Measurements from ENCODE around the gene VAV2. TPM values are rescaled to one million over a fixed set of nuclear protein-coding genes. Genes with fewer than 3 reads are reported as not detected.

VAV2 gene
- total RNA-seq, 1 donor from 2014 or later: 6.0 TPM

DNA sequence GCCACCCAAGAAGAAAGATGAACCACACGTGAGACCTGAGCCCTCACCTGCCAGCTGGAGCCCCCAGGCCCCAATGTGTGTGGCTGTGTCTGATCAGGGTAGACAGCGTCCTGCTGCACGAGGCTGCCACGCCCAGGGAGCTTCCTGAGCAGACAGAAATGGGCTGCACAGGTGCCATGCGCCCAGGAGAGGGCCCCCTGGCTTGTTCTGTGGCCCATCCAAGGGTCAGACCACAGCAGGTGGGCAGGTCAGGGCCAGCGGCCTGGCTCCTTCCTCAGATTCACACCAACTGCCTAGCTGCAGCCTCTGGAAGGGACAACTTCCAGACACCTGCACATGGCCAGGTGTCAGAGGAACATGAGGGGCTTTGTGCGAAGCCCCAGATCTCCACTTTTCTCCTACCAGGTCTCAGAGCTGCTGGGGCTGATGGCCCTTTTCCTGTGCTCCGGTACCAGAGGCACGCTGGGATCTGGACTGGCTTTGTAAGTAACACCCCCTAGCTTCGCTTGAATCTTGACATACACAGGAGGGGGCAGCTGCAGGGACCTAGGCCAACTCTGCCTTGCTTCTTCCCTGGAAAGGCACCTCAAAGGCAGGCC is 264.7 kb downstream of the VAV2 start:
- no peak for DNase-seq

DNA sequence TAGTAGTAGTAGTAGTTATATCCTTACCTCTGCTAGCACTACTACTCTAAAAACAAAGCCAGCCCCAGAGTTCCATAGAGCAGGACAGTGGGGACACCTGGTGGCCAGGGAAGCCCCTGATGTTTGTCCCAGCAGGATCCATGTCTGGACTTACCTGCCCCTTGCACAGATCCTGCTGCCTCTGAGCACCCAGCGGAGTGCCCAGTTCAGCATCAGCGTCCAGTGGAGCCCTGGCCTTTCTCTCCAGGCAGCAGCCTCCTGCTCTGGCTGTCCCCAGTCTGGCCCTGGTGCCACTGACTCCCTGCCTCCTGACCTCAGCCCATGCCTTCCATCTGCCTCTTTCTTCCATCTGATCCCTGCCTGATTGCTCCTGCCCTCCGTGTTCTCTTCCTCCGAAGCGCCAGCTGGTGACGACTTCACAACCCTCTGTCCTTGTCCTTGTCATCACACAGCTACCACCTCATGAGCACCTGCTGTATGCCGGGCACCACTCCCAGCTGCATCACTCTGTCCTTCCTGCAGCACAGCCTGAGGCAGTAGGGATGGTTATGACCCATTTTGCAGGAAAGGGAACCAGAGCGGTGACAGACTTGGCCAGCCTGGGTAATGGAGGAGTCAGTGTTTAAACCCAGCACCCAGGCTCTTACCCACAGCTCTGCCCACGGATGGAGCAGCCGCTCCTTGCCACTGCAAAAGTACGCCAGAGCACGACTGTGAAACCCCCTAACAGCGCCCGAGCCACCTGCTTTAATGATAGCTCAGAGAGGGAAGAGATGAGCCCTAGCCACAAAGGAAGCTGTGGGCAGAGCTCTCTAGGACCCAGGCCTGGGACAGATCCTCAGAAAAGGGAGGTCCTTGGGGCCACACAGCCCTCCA is 265.5 kb downstream of the VAV2 start:
- DNase-seq: no peak

- DNase-seq: no peak
Observed at GRCh38 chr9:133725886-133726285, 266.2 kb downstream of the VAV2 start.

DNA sequence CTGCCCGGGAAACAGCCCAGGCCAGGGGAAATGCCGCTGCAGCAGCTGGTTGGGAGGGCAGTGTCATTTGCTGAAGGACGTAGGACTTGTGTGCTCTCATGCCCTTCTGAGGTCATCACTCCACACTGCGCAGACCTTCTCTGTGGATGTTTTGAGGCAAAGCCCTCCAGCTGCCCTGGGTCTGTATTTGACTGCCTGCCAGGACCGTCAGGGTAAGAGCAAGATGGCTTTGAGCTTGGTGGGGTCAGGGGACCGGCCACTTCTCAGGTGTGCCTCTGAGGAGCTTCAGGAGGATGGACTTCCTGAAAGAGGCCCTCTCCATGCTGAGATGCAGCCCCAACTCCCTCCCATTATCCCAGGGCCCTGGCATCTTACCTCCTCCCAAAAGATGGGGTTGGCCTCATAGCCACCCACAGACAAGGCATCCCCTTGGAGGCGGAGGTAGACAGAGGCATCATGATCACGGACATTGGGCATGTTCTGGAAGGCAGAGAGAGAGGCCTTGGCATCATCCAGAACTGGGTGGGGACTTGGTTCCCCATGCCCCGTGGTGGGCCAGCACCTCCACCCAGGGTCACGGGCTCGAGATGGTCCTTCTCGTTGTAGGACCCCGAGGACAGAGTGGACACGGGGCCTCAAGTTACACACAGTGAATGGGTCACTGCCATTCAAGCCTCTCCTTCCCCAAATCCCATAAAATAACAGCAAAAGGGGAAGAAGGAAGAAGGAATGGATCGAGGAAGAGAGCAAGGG is 273.4 kb downstream of the VAV2 start:
- no peak for DNase-seq

DNA sequence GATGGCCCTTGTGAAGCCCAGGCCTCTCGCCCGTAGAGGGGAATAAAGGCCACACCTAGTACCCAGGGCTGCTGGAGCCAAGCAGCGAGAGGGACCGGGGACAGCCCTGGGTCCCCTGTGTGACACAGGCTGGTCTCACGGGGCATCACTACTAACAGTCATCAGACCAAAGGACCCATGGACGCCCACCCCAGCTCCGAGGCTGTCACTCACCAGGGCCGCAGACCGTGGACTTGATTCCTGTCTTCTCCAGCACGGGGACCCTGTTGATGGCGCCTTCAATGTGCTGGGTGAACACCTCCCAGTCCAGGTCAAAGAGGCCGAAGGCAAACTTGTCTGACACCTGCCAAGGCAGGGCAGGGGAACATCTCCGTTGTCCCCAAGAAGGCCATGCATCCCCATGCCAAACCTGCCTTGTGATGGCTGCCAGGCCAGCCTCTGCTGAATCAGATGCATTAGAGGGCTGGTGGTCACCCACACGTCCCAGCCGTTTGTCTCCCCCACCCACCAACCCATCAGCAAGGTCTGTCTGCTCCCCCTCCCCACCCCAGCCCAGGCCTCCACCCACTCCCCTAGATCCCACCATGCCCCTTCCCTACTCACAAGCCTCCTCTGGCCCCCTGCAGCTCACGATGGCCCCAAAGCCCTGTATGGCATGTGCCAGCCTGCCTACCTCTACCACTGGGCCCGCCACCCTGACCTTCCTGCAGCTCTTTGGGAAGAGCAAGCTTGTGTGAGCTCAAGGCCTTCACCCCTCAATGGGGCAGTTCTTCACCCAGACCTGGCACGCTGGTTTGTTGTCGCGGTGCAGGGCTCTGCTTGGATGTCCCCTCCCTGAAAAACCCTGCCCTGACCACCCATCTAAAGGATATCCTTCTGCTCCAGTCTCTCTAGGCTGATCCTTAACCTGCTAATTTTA is 274.8 kb downstream of the VAV2 start:
- no peak for DNase-seq

GRCh38 chr9:133716564-133717112 is 275.5 kb downstream of the VAV2 start:
- DNase-seq: no peak

- DNase-seq: no peak
Observed at GRCh38 chr9:133715866-133716563, 276.1 kb downstream of the VAV2 start.

DNA sequence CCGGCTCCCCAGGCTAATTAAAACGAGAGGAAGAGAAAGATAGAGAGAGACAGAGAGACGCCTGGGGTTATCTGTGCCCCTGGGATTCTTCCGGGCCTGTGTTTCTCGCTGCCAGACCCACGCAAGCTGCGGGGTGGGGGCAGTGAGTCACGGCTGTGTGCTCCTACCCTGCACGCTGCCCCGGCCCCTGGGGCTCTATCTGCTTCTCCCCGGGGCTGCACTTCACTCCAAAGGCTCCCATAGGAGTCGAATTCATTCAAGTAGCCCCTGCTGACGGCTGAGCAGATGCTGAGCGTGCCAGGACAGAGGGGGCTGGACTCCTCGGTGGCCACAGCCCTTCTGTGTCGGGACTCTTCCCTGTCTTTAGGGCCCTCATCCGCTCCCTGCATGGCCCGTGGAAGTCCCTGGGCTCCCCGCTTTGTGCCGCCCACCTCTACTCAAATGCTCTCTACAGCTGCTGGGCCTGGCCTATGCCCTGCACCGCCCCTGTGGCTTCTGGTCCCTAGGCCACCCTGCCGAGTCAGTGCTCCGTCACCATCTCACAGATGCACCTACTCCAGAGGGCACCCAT is 276.7 kb downstream of the VAV2 start:
- DNase-seq: no peak

GRCh38 chr9:133714606-133715294 is 277.4 kb downstream of the VAV2 start:
- DNase-seq: no peak

- DNase-seq: no peak
Observed at GRCh38 chr9:133713960-133714495, 278.1 kb downstream of the VAV2 start.

DNA sequence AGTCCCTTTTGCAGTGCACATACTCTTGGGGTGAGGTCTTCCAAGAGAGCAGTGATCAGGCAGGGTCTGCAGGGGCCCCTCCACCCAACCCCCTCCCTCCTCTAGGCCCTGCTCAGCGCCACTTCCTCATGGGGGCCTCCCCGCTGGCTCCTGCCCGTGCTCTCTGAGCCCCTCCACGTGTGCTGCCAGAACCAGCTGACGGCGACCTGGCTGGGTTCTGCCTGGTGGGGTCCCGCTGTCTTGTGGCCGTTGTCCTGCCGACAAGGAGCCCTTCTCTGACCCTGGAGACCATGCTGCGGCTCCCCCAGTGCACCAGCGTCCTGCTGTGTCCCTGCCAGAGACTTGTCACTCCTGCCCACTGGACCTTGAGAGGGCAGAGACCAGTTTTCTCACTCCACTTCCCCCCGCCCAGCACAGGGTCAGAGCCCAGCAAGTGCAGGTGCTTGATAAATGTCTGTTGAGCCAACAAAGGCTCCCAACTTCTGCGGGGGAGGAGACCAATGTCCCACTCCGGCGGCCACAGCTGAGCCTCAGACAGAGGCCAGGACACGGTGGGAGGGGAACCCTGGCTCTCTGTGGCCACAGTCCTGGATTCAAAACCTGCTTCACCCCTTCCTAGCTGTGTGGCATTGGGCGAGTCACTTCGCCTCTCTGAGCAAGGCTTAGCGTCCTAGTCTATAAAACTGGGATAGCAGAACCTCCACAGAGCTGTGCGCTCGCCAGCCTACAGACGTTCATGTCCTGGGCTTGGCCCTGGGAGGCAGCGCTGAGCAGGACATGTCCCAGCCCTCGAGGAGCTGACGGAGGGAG is 278.8 kb downstream of the VAV2 start:
- no peak for DNase-seq

GRCh38 chr9:133712221-133713100 is 279.7 kb downstream of the VAV2 start:
- no peak for DNase-seq

Other genes starting within 250 kb of the VAV2 start
- 6.8 TPM for gene BRD3OS, start 33.2 kb upstream of the VAV2 start, total RNA-seq
- 16.7 TPM for gene BRD3, start 75.7 kb upstream of the VAV2 start, total RNA-seq
- gene WDR5, start 143.8 kb upstream of the VAV2 start, total RNA-seq: 12.9 TPM
- gene RNU6ATAC, start 172.2 kb upstream of the VAV2 start, total RNA-seq: under 0.01 TPM

All from skin of body (tissue), 2 donors.